GM19438 (cell line): ENCODE data around the gene PEX10.

Source experiments
- ATAC-seq: cut with Tn5 transposase; IDR thresholded peaks from one replicate; pipeline ENCODE4 v1.9.1; 2021; ENCODE audit warnings: low read depth; ENCODE audit not compliant: unreplicated experiment

The PEX10 gene

DNA sequence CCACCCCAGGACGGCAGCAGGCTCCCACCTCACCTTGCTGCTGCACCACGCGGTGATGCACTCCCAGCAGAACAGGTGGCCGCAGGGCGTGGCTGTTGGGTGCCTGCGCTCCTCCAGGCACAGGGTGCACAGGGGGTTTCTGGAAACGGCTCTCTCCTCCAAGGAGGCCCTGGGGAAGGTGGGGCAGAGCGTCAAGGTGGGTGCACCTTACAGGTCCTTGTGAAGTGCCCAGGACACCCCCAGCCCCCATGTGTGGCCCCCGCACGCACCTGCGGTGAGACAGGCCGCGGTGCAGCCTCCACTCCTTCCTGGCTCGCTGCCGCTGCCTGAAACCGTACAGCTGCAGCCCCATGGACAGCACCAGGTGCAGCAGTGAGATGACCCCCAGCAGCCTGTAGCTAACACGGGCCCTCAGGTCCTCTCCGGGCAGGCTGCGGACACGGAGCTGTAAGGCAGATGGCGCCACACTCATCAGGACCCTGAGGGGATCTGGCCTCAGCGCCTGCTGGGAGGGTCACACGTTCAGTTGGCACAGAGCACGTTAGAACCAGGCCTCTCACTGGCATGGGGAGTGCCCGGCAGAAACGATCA is 5.8 kb downstream of the PEX10 start:
- ATAC-seq = no peak

DNA sequence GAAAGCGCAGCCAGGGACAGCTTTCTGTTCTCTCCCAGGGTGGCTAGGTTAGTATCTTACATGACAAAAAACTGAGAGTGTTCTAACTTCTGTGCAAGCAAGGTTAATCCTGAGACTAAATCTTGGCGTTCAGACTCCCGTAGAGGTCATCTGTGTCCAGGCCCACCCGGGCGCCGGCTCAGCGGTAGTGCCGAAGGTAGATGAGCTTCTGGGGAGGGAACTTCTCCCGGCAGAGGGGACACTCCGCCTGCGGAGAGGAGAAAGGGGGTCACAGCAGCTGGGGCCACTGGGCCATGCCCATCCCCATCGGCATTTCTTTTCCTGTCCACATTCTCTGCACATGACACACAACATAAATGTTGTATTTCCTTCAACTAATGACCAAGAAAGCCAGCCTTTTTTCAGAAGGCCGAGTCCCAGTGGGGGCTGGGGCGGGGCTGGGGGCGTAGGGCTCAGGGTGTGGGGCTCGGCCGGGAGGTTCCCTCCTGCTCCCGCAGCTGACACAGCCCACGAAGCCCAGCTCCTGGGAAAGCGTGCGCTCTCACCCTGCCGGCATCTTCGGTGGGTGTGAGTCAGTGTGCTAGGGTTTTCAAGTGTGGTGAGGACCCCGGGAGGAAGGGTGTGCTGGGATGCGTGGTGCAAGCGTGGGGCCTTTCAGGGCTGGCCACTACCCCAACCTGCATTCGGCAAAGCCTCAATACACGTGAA is 6.6 kb downstream of the PEX10 start:
- no peak for ATAC-seq

DNA sequence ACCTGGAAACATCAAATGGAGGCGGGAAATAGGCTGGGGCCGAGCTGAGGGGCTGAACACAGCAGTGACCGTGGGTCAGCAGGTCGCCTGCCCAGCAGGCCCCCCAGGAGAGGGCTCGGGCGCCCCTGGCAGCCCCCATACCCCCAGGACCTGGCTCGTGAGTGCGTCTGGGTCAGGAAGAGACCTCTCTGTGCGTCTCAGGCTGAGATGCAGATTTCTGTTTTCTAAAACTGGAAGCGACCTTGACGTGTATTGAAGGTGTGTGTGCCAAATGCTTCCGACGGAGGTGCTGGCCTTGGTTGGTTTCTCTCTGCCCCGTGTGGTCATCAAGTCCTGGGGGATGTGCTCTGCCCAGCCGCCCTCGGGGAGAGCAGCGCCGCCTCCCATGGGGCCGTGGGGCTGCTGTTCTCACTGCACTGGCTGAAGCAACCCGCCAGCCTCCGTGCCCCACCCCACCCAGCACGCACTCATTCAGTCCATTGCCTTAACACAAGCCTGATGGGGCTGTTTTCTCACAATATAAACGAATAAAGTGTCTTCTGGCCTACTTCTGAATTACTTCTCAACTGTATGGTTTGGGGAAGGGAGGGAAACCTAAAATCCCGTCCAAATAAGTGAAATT is 7.4 kb downstream of the PEX10 start:
- no peak for ATAC-seq

DNA sequence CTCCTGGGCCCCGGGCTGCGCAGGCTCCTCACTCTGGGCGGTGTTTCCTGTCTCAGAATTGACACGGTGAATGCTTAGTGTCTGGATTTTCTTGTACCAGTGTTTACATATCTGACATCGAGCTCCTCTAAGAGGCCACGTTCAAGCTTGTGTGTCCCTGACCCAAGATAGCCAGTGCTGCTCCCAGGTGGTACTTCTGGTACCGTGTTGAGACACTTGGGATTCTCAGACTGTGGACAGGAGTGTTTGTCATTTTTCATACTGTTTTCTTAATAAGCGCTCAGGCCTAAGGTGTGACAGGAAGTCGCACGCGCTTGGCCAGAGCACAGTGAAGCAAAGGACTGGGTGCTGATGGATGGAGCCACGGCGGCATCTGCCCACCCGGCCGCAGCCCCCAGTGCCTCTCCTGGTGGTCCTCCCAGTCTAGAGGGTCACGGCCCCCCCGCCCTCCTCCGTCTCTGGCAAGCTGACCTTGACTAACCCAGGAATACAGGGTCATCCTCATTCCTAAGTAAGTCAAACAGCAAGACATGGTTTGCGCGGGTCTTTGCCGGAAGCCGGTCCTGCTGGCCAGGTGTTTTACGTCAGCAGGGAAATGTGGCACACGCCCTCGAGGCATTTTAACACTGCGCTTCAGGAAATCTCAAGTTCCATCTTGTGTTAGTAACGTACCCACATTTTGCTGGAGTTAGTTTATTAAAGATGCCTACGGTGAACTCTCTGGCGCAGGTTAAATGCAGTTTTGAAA is 8.0 kb downstream of the PEX10 start:
- ATAC-seq = no peak

DNA sequence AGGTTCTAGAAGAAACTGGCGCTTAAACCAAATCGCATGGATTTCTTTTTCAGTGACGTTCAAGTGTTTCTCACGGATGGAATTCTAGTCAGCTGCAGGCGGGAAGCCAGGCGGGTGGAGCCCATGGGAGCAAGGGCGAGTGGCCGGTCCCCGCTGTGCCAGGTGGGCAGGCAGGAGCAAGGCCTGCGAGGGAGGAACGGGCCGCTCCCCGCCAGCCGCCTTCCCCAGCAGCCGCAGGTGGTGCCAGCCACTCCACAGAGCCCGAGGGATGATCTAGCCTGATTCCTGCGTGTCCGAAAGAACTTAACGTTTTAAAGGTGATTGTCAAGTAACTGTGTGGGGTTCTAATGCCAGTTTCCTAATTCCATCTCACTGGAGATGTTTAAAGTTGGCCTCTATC is 9.1 kb downstream of the PEX10 start:
- ATAC-seq = no peak

DNA sequence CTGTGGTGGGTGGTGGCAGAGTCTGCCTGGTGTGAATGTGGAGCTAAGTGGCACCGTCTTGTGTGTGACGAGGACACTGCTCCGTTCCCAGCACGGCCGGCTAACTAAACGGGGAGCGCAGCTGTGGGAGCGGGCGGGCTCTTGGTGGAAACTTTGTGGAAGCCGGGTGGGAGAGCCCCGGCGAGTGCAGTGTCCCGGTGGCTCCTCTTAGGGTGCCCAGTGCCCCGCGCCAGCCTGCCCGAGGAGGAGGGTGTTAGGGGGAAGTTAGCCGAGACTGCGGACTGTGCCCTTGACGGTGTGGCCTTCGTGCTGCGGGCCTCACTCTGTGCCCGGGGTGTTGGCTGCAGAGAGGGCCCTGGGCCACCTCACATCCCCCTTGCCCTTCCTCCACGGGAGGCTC is 9.9 kb downstream of the PEX10 start:
- ATAC-seq = no peak

DNA sequence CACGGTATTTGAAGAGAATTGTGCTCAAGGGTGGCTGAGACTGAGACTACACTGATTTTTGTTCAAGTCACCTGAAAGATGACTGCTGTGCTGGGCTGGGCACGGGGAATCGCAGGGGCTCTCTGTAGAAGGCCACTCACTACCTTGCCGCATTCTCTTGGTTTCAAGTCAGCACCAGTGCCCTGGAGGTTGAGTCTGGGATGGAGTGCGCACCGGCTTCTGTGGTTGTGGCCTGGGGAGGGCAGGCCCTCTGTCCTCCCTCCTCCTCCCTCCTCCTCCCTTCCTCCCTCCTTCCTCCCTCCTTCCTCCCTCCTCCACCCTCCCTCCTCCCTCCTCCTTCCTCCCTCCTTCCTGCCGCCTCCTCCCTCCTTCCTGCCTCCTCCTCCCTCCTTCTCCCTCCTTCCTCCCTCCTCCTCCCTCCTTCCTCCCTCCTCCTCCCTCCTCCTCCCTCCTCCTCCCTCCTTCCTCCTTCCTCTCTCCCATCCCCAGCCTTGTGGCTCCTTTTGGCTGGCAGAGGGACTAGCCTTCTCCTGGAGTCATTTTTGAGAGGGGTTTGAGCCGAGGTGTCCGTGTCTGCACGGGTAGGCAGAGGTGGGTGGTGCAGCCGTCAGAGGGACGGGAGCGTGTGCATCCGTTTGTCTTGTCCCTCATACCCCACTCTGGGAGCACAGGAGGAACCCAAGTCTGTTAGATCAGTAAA is 11.3 kb downstream of the PEX10 start:
- no peak for ATAC-seq

DNA sequence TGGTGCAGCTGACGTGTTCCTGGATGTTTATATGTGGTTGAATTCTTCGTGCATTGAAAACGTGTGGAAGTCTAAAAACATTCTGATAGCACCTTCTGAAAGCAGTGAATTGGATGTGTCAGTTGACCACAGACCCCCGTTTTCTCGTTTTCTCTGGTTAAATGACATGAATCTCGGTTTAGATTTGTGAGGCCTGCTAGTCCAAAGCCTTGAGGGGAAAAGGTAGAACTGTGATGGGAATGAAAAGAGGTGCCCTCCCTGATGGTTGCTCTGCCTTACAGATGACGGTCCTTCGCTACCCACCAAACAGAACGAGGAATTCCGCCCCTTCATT is 11.8 kb downstream of the PEX10 start:
- no peak for ATAC-seq

DNA sequence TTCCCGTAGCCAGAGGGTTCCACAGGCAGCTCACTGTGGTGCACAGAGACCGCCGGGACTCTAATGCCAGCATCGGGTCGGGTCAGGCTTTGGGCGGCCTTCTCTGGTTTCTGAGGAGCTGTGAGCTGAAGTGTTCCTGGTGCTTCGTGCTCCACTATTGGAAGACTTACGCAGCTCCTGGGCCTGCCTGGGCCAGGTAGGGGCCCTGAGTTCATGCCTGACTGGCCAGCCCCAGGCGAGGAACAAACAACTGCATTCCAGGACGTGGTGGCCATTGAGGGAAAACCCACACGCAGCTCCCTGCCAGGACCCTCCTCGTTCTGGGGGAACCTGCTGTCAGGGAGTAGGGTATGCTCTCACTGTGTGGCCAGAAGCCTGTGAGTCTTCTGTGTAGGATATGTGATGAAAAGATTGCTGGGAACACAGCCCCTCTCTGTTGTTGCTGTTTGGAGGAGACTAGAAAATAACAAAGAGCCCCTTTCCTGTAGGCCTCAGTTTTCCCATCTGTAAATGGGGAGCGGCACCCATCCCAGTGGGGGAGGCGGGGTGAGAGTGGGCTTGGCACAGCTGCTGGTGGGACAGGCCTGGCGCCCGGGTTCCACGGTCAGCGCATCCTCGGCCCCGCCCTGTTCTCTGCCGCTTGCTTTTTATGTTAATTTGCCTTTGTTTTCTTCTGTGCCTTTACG is 12.3 kb downstream of the PEX10 start:
- no peak for ATAC-seq

DNA sequence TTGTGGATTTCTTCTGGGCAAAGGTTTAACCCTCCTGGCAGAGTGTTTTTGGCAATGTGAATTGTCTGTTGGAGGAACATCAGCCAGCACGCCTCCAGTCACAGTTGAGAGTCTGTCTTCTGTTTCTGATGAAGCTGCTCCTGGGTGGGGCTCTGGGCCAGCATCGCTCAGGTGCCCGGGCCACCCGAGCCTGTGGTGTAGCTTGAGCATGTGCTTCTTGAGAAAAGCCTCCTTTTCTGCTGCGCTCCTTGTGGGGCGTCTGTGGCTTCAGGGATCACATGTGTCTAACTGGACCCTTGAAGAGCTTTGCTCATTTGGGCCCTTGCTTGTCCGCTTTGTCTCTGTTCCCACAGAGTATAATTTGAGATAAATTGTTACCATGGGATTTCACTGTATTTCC is 13.5 kb downstream of the PEX10 start:
- ATAC-seq = no peak

DNA sequence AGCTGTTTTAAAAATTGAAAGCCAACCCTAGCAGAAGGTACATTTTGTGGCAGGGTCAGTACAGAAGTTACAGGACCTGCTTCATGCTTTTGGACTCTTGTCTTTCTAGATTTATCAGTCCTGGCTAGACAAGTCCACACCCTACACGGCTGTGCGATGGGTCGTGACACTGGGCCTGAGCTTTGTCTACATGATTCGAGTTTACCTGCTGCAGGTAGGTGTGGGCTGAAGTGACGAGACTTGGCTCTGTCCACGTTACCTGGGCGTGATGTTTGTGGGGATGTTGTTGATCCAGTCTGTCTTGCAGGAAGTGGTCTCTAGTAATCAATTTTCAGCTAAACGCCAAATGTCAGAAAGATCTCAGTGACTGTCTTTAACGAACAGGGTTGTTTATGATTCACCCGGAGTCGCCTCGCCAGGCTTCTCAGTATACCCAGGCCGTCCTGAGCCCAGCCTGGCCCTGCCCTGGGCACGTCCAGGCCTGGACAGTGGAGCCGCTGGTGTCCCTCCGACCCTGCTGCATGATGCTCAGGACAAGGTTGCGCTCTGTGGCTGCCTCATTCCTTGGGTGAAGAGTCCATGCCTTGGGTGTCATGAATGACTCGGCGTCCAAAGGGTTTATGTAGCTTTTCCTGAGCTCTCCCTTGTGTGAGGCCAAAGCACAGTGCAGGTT is 15.2 kb downstream of the PEX10 start:
- no peak for ATAC-seq

DNA sequence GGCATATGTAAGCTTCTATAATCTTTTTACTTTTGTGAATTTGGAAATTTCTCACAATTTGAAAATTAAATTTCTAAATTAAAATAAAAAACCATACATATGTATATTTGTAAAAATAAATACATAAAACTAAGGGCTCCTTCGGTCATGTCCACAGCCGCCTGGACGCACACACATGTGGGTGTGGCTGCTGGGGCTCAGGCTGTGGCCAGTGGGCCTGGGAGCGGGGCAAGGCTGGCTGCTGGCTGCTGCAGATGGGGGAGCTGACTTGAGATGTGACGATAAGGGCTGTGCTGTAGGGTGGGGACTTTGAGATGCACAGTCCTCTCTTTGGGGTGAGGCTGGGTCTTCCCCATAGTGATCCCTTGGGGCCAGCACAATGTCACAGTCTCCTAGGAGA is 15.9 kb downstream of the PEX10 start:
- no peak for ATAC-seq

DNA sequence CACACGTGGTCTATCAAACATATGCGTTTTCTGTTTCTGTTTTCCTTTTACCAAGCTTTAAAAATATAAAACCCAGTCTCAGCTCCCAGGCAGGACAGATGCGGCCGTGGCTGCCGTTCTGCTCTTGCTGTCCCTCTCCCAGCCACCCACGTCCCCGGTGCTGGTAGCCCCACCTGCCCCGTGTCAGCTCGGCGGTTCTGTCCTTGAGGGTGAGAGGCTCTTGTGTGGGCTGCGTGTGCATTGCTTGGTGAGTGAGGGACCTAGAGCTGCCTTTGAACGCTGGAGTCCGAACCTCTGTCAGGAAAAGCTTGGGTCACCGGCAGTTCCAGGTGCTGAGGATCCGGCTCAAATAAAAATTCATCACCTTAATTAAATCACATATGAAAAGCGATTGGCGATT is 16.3 kb downstream of the PEX10 start:
- ATAC-seq = no peak

DNA sequence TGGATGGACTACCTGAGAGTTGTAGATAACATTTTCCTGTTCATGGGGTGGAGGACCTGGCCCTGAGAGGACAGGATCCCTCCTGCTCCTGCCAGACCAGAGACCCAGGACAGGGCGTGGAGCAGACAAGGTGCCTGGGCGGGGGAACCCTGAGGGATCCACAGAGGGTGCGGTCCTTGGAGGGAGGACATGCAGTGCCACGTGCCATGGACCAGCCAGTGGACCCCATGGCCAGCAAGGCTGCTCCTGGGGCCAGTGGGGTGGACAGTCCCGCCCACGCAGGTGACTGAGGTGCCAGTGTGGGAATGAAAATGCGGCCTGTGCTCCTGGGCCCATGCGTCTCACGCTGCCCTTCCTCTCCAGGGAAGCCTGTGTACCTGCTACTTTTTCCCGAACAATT is 17.1 kb downstream of the PEX10 start:
- ATAC-seq = no peak

DNA sequence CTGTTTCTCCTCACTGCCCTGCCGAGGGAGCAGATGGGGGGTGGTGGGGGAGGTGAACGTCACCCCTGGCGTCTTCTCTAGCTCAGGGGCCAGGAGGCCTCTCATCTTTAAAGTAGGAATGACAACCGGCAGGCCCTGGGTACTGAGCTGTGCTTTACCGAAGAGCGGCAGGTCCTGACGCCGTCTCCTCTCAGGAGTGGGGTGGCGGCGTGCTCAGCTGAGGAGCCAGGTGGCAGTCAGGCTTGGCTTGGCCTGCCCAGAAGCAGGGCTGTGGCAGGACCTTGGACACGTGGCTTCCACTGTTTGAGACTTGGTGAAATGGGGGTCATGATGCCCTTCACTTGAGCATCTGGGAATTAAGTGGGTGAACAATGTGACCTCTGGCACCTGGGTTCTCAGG is 17.6 kb downstream of the PEX10 start:
- no peak for ATAC-seq

DNA sequence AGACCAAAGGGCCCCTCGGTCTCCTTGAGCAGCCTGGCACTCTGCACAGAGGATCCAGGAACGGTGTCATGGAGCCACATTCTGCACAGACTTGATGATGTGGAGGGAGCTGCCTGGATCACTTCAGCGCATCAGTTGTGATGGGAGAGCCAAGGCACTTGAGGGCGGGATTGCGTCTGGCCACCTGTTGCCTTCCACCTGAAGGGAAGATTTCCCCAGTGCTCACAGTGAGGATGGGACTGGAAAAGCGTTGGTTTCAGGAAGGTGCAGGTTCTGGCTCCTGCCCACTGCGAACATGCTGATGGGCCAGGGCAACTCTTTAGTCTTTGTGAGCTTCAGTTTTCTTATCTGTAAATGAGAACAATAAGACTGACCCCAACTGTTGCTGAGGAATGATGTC is 18.1 kb downstream of the PEX10 start:
- ATAC-seq = no peak

DNA sequence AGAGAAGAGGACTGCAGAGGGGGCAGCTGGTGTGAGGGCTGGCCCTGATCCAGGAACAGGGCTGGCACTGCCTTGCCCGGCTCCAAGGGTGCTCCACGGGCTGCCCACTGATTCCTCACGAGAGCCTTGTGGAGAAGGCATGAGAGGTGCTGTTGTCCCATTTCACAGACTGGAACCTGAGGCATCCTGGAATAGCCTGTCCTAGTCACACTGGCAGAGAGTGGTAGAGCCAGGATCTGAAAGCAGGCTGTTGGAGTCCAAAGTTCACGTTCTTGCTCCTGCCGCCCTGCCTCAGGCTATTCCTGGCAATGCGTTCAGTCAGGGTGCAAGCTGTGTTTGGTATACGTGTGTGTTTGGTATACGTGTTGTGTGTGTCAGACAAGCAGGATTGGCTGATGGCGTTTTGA is 18.9 kb downstream of the PEX10 start:
- no peak for ATAC-seq

DNA sequence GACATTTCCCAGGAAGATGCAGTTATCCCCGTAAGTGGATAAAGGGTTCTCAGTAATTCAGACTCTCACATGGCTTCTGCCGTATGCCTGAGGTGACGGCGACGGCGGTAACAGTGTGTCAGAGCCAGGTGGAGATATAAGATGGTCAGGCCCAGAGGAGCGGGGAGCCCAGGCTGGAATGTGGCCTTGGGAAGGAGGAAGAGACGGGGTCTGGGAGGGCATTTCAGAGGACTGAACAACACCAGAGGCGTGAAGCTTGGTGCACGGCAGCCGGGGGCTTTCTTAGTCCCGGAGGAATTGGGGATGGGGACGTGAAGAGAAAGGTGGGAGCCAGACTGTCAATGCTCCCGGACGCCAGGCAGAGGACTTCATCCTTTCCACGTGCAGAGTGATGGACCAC is 19.7 kb downstream of the PEX10 start:
- ATAC-seq = no peak

DNA sequence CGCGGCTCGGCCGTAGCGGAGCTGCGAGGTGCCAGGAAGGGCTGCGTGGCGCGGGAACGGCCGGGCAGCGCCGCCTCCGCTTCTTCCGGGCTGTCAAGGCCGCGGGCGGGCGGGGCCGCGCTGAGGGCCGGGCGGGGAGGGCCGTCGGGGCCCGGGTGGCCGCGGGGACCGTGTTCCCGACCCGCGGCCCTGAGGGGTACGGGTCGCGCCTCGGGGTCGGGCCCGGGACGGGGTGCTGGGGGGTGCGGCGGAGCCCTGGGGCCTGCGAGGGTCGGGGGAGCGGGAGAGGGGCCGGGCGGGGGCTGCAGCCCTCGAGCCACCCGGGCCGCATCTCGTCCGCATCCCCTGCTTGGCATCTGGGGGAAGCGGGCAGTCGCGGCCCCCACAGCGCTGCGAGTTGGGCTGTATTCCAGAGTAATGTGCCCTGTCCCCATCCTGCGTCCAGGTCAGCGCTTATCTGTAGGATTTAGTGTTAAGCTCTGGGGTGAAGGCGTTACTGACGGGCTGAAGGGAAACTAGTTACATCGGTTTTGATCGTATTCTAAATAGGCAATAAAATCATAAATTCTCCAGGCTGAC is 20.3 kb downstream of the PEX10 start:
- ATAC-seq = no peak
